ENCODE data around the gene CRY2. TPM values are rescaled to one million over a fixed set of nuclear protein-coding genes. Genes with fewer than 3 reads are reported as not detected.

The CRY2 gene
- total RNA-seq, 1 donor from 2014 or later = 62.3 TPM

GRCh38 chr11:45853332-45854219 lies 6.3 kb downstream of the CRY2 start:
- H3K27me3 ChIP-seq (ENCODE audit: low read depth) = no peaks in the 10 kb centered on the region
- intact Hi-C loops (cut with DNase I) = no loop called here
- ATAC-seq = no peak
- H3K9me3 ChIP-seq = no peaks in the 10 kb centered on the region
- H3K4me3 ChIP-seq = no peak overlapping the region
- peaks cover 100% of the 10 kb centered on the region for H3K4me1 ChIP-seq
- TF ChIP-seq, protein P1, sequence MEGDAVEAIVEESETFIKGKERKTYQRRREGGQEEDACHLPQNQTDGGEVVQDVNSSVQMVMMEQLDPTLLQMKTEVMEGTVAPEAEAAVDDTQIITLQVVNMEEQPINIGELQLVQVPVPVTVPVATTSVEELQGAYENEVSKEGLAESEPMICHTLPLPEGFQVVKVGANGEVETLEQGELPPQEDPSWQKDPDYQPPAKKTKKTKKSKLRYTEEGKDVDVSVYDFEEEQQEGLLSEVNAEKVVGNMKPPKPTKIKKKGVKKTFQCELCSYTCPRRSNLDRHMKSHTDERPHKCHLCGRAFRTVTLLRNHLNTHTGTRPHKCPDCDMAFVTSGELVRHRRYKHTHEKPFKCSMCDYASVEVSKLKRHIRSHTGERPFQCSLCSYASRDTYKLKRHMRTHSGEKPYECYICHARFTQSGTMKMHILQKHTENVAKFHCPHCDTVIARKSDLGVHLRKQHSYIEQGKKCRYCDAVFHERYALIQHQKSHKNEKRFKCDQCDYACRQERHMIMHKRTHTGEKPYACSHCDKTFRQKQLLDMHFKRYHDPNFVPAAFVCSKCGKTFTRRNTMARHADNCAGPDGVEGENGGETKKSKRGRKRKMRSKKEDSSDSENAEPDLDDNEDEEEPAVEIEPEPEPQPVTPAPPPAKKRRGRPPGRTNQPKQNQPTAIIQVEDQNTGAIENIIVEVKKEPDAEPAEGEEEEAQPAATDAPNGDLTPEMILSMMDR (IDR thresholded peaks at IDR 0.05) = no peak
- H3K27ac ChIP-seq = peak overlapping the region; percentile 19
- DNase-seq = no peak
- peaks cover 25% of the 10 kb centered on the region for H3K36me3 ChIP-seq

DNA sequence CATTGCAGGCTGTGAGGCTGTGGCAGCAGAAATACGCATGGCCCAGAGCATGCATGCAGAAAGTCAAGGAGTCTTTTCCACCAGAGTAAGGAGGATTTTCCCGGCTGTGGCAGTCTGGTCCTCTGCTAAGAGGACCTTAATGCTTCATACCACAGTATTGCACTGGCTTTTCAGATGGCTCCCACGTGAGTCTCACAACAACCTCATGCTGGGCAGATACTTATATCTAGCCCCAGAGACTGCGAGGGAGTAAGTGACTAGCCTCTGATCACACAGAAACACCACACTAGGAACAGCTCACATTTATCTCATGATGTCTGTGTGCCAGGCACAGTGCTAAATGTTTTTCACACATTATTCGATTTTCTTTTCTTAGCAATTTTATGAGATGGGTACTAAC lies 8.0 kb downstream of the CRY2 start:
- H3K4me1 ChIP-seq = peaks cover 100% of the 10 kb centered on the region
- no peaks in the 10 kb centered on the region for H3K9me3 ChIP-seq
- no peak overlapping the region for H3K4me3 ChIP-seq
- H3K27me3 ChIP-seq (ENCODE audit: low read depth) = no peaks in the 10 kb centered on the region
- intact Hi-C loops (cut with DNase I) = no loop called here
- ATAC-seq (no peak), DNase-seq (no peak)
- H3K36me3 ChIP-seq = peaks cover 39% of the 10 kb centered on the region
- H3K27ac ChIP-seq = peak overlapping the region; percentile 80
- TF ChIP-seq, protein P1 (IDR thresholded peaks at IDR 0.05) = no peak

DNA sequence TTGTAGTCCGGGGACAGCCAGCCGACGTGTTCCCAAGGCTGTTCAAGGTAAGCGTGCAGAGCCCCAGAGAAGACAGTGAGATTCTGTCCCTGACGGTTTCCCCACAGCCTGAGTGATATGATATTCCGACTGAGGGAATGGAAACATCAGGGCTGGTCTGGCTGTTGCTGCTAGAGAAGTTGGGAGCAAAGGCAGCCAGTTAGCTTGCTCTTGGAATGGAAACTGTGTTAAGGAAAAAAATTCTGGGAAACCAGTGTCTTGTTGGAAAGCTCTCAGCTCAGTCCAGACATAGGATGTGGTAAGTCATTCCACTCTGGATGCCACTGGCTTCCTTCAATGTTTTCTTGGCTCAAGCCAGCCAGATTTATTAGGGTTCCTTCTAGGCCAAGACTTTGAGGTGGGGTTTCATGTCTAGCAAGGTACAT lies 8.8 kb downstream of the CRY2 start:
- peaks cover 46% of the 10 kb centered on the region for H3K36me3 ChIP-seq
- no peak overlapping the region for H3K4me3 ChIP-seq
- no peaks in the 10 kb centered on the region for H3K27me3 ChIP-seq (ENCODE audit: low read depth)
- intact Hi-C loops (cut with DNase I) = no loop called here
- peaks cover 98% of the 10 kb centered on the region for H3K4me1 ChIP-seq
- no peak for ATAC-seq
- TF ChIP-seq, protein P1 (IDR thresholded peaks at IDR 0.05) = no peak
- DNase-seq = no peak
- H3K9me3 ChIP-seq = no peaks in the 10 kb centered on the region
- H3K27ac ChIP-seq = peak overlapping the region; percentile 80

DNA sequence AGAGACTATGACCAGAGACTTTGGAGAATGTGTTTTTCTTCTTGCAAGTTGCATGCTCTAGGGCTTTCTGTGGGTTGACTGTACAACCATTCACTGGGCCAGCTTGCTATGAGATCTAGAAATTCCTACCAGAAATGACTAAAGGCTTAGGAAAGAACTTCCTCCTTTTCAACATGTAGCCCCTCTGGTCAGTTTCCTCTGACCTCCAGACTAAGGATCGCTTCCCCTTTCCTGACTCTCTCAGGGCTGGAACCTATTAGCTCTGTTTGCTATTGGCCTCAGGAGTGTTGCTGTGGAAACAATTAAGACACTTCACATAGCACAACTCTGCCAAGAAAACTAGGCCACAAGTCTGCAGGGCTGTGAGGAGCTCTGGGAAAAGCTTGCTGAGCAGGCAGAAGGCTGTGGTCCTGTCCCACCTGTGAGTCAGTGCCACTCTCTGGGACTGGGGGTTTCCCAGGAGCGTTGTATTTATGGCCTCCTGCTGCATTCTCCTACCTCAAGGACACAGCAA lies 10.7 kb downstream of the CRY2 start:
- Histone ChIP-seq H3K36me3 (peaks cover 66% of the 10 kb centered on the region), H3K9me3 (no peaks in the 10 kb centered on the region), H3K4me3 (no peak overlapping the region), H3K27ac (peak overlapping the region; percentile 80), H3K4me1 (peaks cover 78% of the 10 kb centered on the region), H3K27me3 (ENCODE audit: low read depth) (no peaks in the 10 kb centered on the region)
- DNase-seq (peak; percentile 74), ATAC-seq (peak; percentile 88 to 91)
- TF ChIP-seq, protein P1 (IDR thresholded peaks at IDR 0.05) = no peak
- intact Hi-C loops (cut with DNase I) = no loop called here

- Histone ChIP-seq H3K9me3 (no peaks in the 10 kb centered on the region), H3K4me1 (peaks cover 69% of the 10 kb centered on the region), H3K36me3 (peaks cover 75% of the 10 kb centered on the region), H3K27ac (peak overlapping the region; percentile 80), H3K27me3 (ENCODE audit: low read depth) (no peaks in the 10 kb centered on the region), H3K4me3 (no peak overlapping the region)
- intact Hi-C loops (cut with DNase I) = no loop called here
- ATAC-seq = no peak
- TF ChIP-seq, protein P1 (IDR thresholded peaks at IDR 0.05) = no peak
- no peak for DNase-seq
Measured at GRCh38 chr11:45858751-45859398, 11.6 kb downstream of the CRY2 start.
